HG03064 (cell line): ENCODE results near the gene SOD3.

Source experiments
- ATAC-seq: cut with Tn5 transposase; IDR thresholded peaks from one replicate; pipeline ENCODE4 v1.9.1; 2021; ENCODE audit warnings: low read depth; ENCODE audit not compliant: unreplicated experiment

Gene SOD3

GRCh38 chr4:24775032-24775605, 20.3 kb upstream of the SOD3 start:
- ATAC-seq = no peak

GRCh38 chr4:24775750-24776149, 19.6 kb upstream of the SOD3 start:
- no peak for ATAC-seq

DNA sequence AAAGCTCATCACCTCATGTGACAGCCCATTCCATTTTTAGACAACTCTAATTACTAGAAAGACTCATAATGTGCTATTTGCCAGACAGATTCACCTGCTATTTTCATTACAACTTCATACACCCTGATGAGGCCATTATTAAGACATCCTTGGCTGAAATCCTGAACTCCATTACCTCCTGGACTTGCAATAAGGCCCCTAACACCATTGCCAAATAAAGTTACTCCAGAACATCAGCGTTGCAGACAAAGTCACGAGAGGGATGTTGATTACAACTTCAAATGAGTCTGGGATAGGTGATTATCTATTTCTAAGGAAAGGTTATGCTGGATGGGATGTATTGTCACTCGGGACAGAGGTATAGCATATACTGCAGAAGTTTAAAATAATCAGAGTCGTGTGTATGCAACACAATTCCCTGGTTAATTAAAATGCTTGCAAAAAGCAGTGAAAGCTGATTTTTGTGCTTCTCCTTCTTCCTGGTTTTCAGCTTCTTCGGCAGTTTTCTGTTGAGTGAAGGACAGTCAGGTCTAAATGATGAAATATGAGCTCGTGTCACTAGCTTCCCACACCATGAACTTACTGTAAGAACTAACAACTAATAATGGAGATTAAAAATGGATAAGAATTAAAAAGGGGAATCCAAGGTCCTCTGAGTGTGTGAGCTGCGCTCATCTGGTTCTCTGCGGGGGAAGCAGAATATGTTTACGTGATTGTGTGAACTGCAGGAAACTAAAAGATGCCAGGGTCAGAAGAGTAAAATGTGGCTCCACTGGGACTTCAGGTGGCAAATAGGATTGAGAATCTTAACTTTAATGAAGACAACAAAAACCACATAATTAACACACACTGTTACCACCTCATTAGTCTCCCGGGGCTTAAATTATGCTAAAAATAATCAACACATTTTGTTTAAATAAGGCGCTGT, 17.6 kb upstream of the SOD3 start:
- no peak for ATAC-seq

DNA sequence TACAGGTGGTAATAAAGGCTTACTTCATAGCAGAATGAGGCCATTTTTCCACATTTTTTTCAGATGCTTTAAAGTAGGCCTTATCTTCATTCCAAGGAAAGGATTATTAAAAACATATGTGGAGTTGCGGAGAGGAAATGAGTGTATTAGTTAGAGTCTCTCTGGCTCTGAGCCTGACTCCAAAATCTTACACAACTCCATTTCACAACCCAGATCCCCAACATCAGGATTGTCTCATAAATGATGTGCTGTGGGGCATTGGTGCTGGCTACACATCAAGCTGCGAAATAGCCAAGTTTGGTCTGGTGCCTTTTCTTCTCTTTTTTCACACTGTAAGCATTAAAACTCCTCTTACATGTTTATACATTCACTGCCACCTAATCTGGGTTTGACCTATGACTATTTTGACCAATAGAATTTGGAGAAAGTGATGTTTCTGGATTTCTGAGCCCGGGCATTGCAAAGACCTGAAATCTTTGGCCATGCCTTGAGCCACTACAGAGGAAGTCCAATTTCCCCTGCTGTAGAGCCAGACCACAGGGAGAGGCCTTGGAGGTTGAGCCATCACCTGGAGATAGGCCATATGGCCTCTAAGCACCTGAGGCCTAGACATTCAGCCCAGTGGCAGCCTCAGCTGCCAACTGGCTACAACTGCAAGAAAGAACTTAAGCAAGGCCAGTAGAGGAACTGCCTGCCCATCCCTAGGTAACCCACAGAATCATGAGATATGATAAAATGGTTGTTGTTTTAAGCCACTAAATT, 16.7 kb upstream of the SOD3 start:
- no peak for ATAC-seq

- no peak for ATAC-seq
Measured at GRCh38 chr4:24780936-24781495, 14.4 kb upstream of the SOD3 start.

DNA sequence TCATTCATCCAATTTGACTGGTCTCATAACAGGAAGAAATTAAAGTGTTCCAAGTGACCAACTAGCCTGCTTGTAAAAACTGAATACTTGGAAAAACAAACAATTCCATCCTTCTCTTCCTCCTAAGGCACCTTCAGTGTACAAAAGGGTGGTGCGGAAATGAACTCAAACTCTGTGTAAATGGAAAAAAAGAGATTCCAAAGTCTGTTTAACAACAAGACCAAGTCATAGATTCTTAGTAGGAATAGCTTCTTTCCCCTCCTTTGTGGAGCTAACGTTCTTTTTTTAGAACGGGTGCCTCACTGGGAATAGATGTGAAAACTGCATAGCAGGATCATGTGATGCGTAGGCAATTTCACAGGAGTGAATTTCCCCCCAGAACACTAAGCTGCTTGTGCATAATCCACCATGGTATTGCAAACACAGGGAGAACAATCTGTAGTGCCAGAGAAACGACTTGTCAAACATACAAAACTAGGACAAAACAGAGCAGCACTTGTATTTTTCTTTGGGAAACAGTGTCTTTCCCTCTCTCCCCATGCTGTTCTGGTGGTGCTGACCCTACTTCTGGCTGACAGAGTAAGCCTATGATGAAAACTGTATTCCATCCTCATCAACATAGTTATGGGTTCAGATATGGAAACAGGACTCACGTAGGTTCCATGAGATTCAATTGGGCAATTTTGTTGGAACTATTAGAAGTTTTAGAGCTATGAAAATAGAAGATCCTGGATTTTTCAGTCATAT, 13.2 kb upstream of the SOD3 start:
- ATAC-seq = no peak

- no peak for ATAC-seq
Measured at GRCh38 chr4:24783506-24783905, 11.9 kb upstream of the SOD3 start.

- no peak for ATAC-seq
Measured at GRCh38 chr4:24791043-24791442, 4.3 kb upstream of the SOD3 start.

DNA sequence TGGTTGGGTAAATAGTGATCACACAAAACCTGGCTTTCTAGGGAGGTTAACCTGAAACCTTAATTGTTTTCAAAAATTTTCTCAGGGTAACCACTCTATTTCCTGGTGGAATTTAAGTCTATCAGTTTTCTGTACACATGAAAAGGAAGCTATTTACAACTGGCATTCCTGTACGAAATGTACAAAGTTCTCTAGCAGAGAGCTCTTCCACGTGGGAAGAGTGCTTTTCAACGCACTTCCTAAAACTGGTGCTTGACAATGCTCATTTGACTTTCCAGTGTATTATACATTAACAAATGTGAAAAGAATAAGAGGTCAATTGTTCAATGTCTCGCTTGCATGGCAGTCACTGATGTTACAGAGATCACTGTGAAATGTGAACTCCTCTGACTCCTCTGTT, 2.8 kb upstream of the SOD3 start:
- ATAC-seq = no peak

- ATAC-seq = no peak
Measured at GRCh38 chr4:24793219-24794005, 2.0 kb upstream of the SOD3 start.

DNA sequence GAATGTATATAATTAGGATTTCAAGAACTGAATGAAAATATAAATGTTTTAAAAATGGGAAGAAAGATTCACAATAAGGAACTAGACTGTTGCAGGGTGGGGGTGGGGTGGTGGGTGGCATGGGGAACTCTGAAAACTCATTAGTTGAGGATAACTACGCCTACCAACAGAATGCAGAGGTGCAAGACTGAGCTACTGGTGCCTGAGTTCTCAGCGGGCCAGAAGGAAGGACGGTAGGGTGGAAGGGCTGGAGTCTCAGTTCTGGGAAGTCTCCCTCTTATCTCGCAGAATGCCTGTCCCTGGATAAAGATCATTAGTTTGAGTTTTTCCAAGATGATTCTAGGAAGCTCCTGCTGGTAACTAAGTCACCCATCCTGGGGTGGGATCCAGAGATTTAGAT, 1.3 kb upstream of the SOD3 start:
- ATAC-seq = no peak

DNA sequence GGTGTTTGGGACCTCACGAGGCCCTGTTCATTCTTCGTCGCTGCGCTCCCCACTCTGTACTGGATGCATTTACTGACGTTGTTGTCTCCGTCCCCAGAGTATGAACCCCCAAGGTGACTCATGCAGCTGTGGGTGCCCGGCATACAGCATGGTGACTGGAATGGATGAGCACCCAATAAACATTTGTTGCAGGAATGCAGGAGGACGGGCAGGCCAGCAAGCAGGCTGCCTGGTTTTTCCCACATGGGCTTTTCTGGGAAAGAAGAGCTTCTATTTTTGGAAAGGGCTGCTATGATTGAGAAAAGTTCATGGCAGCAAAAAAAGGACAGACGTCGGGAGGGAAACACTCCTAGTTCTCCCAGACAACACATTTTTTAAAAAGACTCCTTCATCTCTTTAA, 893 bp upstream of the SOD3 start:
- no peak for ATAC-seq

DNA sequence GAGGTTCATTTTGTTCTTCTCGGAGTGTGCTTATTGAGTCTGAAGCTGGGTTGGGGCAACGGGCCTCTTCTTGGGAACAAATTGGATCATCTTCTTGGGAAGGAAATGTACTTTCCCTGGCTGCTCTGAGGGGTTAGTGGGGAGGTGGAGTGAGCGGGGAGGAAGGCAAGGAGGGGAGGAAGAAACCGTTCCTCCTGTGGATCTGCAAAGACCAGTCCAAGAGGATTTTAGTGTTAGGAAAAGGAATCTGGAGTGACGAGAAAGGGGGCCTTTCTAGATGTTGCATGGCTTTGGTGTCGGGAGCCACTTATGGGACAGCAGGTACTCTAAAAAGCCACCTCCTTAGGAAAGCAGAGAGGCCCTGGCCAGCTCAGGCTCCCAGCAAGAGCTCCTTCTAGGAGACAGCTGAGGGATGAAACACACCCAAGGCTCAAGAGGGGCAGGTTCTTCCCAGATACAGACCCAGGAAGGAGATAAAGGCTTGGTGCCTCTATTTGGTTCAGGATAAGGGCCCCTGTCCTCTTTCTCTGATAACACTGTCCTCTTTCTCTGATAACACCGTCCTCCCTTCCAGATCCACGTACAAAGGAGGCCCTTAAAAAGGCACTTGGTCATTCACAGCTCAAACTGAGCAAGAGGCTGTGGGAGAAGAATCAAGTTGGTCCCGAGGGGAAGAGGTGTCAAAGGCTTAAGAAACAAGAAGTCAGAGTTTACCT, 451 bp downstream of the SOD3 start:
- no peak for ATAC-seq

DNA sequence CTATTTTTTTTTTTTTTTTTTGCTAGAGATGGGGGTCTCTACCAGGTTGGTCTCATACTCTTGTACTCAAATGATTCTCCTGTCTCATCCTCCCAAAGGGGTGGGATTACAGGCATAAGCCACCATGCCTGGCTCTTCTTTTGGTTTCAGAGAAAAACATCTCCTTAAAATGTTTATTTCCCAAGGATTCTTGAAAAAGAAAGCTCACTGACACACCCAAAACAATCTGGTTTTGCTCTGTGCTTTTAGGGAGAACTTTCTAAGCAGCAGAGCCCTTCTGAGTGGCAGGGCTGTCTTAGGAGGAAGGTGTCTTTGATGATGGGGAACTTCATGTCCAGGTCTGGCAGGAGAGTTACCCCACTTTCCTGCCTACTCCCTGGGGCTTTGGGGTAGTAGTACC, 1.2 kb downstream of the SOD3 start:
- no peak for ATAC-seq

DNA sequence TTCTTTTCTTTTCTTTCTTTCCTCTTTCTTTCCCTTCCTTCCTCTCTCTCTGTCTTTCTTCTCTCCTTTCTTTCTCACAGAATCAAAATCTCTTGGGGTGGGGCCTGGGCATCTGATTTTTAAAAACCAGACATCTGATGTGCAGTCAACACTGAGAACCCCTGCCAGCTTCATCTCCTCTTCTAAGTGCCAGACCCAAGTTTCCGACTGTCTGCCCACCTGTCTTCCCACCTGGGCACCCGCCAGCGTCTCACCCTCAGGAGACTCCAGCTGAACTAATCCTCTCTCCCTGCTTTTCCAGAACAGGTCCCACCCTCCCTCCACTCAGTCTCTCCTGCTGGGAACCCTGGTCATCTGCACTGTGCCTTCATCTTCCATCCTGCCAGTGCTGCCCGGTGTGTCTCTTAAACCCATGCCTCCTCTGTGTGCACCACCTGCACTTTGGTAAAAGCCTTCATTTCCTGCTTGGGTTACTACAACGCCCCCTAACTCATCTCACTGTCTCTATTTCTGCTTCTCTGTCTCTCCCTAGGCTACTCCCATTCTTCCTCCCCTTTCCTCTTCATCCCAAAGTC, 2.8 kb downstream of the SOD3 start:
- no peak for ATAC-seq

GRCh38 chr4:24799196-24799543, 3.8 kb downstream of the SOD3 start:
- ATAC-seq = no peak

DNA sequence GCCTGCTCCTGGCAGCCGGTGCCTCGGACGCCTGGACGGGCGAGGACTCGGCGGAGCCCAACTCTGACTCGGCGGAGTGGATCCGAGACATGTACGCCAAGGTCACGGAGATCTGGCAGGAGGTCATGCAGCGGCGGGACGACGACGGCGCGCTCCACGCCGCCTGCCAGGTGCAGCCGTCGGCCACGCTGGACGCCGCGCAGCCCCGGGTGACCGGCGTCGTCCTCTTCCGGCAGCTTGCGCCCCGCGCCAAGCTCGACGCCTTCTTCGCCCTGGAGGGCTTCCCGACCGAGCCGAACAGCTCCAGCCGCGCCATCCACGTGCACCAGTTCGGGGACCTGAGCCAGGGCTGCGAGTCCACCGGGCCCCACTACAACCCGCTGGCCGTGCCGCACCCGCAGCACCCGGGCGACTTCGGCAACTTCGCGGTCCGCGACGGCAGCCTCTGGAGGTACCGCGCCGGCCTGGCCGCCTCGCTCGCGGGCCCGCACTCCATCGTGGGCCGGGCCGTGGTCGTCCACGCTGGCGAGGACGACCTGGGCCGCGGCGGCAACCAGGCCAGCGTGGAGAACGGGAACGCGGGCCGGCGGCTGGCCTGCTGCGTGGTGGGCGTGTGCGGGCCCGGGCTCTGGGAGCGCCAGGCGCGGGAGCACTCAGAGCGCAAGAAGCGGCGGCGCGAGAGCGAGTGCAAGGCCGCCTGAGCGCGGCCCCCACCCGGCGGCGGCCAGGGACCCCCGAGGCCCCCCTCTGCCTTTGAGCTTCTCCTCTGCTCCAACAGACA, 4.4 kb downstream of the SOD3 start:
- ATAC-seq = no peak

GRCh38 chr4:24800325-24800895, 5.0 kb downstream of the SOD3 start:
- ATAC-seq = no peak
